Loucy (cell line): Measurements from ENCODE around the gene BAG1.

Experiments used
- H2AFZ ChIP-seq: fragments of 200-600 bp; sonication (generic); 2 replicates; pipeline ENCODE4 v1.6.0; 2016; ENCODE audit warnings: antibody characterized with exemption, mild to moderate bottlenecking, low read length, moderate library complexity
- H3F3A ChIP-seq: fragments of 200-600 bp; 2 replicates; pipeline ENCODE4 v1.6.0; 2016; ENCODE audit warnings: antibody characterized with exemption, low read depth, mild to moderate bottlenecking
- H3K27me3 ChIP-seq: fragments of 200-600 bp; sonication (generic); 2 replicates; pipeline ENCODE4 v1.6.1; 2014; ENCODE audit warnings: low read length, mild to moderate bottlenecking; ENCODE audit not compliant: insufficient read depth, poor library complexity, severe bottlenecking
- H3K36me3 ChIP-seq: fragments of 200-600 bp; sonication (generic); 2 replicates; pipeline ENCODE4 v1.6.1; 2016; ENCODE audit warnings: low read length; ENCODE audit not compliant: insufficient read depth
- H3K4me1 ChIP-seq: fragments of 200-600 bp; sonication (generic); 2 replicates; pipeline ENCODE4 v1.5.1; 2014; ENCODE audit warnings: low read length, mild to moderate bottlenecking; ENCODE audit not compliant: insufficient read depth, poor library complexity, severe bottlenecking
- H3K4me2 ChIP-seq: fragments of 200-600 bp; sonication (generic); 2 replicates; pipeline ENCODE4 v1.6.0; 2014; ENCODE audit warnings: antibody characterized with exemption, low read length, low read depth, mild to moderate bottlenecking; ENCODE audit not compliant: poor library complexity, severe bottlenecking
- H3K4me3 ChIP-seq: fragments of 200-600 bp; sonication (generic); 2 replicates; pipeline ENCODE4 v1.5.1; 2014; ENCODE audit warnings: low read length, mild to moderate bottlenecking, mixed read lengths; ENCODE audit not compliant: poor library complexity, severe bottlenecking
- H3K79me2 ChIP-seq: fragments of 200-600 bp; sonication (generic); 2 replicates; pipeline ENCODE4 v1.6.1; 2014; ENCODE audit warnings: low read length; ENCODE audit not compliant: insufficient read depth
- H3K9ac ChIP-seq: fragments of 200-600 bp; sonication (generic); 2 replicates; pipeline ENCODE4 v1.6.0; 2014; ENCODE audit warnings: mild to moderate bottlenecking, low read depth, low read length, moderate library complexity; ENCODE audit not compliant: poor library complexity, severe bottlenecking
- H3K9me2 ChIP-seq: fragments of 200-600 bp; sonication (generic); replicated peaks from 2 replicates; pipeline ENCODE4 v1.6.1; 2016; ENCODE audit warnings: low read depth, low read length, mixed read lengths
- H3K9me3 ChIP-seq: fragments of 200-600 bp; sonication (generic); 2 replicates; pipeline ENCODE4 v1.6.1; 2014; ENCODE audit warnings: mild to moderate bottlenecking, antibody characterized with exemption, low read length, low read depth; ENCODE audit not compliant: insufficient read depth
- H4K20me1 ChIP-seq: fragments of 200-600 bp; sonication (generic); 2 replicates; pipeline ENCODE4 v1.6.0; 2014; ENCODE audit warnings: antibody characterized with exemption, low read length, mild to moderate bottlenecking; ENCODE audit not compliant: insufficient read depth, poor library complexity, severe bottlenecking
- EZH2phosphoT487 ChIP-seq: fragments of 200-600 bp; IDR thresholded peaks from 2 replicates; pipeline ENCODE4 v1.6.1; 2018; ENCODE audit warnings: antibody characterized with exemption, mild to moderate bottlenecking, moderate library complexity, borderline replicate concordance
- TF ChIP-seq, protein P1 (sequence below): fragments of 200-600 bp; sonication (generic); conservative IDR thresholded peaks from 2 replicates; pipeline ENCODE4 v1.5.1; 2014; ENCODE audit warnings: mild to moderate bottlenecking, antibody characterized with exemption, low read length

The BAG1 gene

DNA sequence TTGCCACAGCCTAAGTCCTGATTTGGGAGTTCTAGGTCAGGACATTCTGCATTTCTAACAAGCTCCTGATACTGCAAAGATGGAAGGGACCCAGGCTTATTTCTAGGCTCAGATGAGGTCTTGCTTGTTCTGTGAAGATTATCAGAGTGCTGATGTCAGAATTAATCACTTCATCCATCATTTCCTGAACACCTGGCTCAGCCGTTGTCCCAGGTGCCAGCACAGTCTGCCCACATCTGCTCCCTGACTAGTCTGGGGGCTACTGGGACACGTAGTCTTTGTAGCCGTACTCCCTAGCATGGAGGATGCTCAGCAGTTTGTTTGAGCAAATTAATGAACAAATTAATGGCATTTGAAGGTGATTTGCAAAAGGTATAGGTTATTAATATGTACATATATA lies 42.5 kb downstream of the BAG1 start:
- Histone ChIP-seq H2AFZ (no peak overlapping the region), H3K79me2 (no peaks in the 10 kb centered on the region), H3K9me3 (no peaks in the 10 kb centered on the region), H3K9me2 (no peaks in the 10 kb centered on the region), H3K9ac (no peak overlapping the region), H3K4me3 (no peak overlapping the region), H3K4me1 (peaks cover 10% of the 10 kb centered on the region), H3F3A (no peaks in the 10 kb centered on the region), H3K36me3 (no peaks in the 10 kb centered on the region), H4K20me1 (no peaks in the 10 kb centered on the region), H3K4me2 (no peak overlapping the region), H3K27me3 (no peaks in the 10 kb centered on the region)
- TF ChIP-seq, protein P1, sequence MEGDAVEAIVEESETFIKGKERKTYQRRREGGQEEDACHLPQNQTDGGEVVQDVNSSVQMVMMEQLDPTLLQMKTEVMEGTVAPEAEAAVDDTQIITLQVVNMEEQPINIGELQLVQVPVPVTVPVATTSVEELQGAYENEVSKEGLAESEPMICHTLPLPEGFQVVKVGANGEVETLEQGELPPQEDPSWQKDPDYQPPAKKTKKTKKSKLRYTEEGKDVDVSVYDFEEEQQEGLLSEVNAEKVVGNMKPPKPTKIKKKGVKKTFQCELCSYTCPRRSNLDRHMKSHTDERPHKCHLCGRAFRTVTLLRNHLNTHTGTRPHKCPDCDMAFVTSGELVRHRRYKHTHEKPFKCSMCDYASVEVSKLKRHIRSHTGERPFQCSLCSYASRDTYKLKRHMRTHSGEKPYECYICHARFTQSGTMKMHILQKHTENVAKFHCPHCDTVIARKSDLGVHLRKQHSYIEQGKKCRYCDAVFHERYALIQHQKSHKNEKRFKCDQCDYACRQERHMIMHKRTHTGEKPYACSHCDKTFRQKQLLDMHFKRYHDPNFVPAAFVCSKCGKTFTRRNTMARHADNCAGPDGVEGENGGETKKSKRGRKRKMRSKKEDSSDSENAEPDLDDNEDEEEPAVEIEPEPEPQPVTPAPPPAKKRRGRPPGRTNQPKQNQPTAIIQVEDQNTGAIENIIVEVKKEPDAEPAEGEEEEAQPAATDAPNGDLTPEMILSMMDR = no peak
- no peak for TF ChIP-seq EZH2phosphoT487

DNA sequence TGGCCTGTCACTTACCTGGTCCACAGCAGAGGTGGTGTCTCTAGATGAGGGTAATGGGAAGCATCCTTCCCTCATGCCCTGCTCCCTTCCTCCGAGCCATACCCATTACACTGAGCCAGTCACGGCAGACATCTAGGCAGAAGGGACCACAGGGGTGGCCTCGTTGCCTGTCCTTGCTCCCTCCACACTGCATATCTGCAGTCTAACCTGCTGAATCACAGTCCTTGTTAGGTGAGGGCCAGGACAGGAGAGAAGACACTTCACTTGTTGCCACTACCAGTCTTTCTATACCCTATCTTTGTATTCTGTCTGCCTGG lies 43.0 kb downstream of the BAG1 start:
- H3K9me2 ChIP-seq = no peaks in the 10 kb centered on the region
- no peak for TF ChIP-seq EZH2phosphoT487
- TF ChIP-seq, protein P1 = no peak
- H3K27me3 ChIP-seq = no peaks in the 10 kb centered on the region
- H3K4me3 ChIP-seq = no peak overlapping the region
- no peaks in the 10 kb centered on the region for H3K9me3 ChIP-seq
- H3F3A ChIP-seq = no peaks in the 10 kb centered on the region
- no peaks in the 10 kb centered on the region for H3K36me3 ChIP-seq
- peak overlapping the region; percentile 70; the same call in 1 of the 2 replicates for H2AFZ ChIP-seq
- H4K20me1 ChIP-seq = no peaks in the 10 kb centered on the region
- peaks cover 10% of the 10 kb centered on the region for H3K4me1 ChIP-seq
- no peak overlapping the region for H3K4me2 ChIP-seq
- no peaks in the 10 kb centered on the region for H3K79me2 ChIP-seq
- no peak overlapping the region for H3K9ac ChIP-seq

DNA sequence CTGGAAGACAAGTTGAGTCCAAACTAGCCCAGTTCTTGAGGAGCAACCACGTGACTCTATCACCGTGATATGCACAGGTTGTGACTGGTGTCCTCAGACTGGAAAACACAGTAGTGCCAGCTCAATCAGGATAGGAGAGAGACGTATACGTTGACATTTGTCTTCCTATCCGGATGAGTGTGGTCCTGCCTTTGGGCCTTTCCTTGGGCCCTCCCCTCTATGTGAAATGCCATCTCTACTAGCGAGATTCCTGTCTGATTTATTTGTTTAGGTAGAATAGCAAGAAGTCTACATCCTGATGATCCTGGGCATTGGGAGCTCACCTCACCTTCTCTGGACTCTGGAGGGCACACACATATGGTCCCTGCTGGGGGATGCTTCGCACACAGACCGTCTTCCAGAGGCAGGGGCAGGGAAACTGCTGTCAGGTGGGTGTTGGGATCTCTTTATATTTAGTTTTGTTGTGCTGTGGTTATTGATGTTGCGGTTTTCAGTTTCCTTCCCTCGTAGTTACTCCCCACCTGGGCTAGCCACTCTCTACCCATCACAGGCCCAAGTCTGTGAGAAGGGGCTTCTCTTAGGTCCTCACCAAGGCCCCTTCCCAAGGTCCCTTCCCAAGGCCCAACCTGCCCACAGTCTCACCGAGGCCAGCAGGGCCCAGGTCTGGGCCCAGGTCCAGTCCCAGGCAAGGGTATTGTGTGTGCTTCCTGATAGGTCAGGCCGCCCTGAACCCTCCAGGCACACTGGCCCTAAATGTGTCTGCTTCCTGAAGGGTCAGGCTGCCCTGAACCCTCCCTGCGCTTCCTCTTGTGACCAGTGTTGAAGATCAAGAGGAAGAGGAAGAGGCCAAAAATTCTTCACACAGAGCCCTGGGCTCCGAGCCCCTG lies 43.6 kb downstream of the BAG1 start:
- no peaks in the 10 kb centered on the region for H4K20me1 ChIP-seq
- no peak overlapping the region for H3K9ac ChIP-seq
- no peaks in the 10 kb centered on the region for H3K27me3 ChIP-seq
- no peaks in the 10 kb centered on the region for H3K36me3 ChIP-seq
- no peak for TF ChIP-seq EZH2phosphoT487
- TF ChIP-seq, protein P1 = no peak
- no peaks in the 10 kb centered on the region for H3F3A ChIP-seq
- H3K4me3 ChIP-seq = no peak overlapping the region
- H3K9me2 ChIP-seq = no peaks in the 10 kb centered on the region
- no peaks in the 10 kb centered on the region for H3K79me2 ChIP-seq
- peak overlapping the region; percentile 70; the same call in 1 of the 2 replicates for H2AFZ ChIP-seq
- peaks cover 10% of the 10 kb centered on the region for H3K4me1 ChIP-seq
- no peaks in the 10 kb centered on the region for H3K9me3 ChIP-seq
- H3K4me2 ChIP-seq = no peak overlapping the region
